ENCODE results near the gene DDR2.
"Not testable (repeated sequence)": the region's sequence is repeated elsewhere in the genome, so short reads cannot be mapped to it uniquely, and the experiment has no call there.

Gene DDR2

DNA sequence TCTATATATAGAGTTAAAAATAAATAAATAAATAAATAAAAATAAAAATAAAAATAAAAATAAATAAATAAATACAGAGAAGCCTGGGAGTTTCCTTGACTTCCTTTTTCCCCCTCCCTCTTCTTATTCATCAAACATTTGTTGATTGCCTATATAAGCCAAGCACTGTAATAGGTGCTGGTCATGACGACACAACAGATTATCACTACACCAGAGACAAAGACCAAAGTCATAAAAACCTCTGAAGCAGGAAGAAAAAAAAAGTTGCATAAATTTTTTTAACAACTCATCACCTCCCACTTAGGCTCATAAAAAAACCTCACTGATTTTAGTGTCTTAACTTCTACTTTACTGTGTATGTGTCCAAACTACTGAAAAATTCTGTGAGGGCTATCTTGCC is 95.2 kb downstream of the DDR2 start:
- DNase-seq: not testable (repeated sequence)

- DNase-seq: no peak
Measured at GRCh38 chr1:162728573-162728972, 96.3 kb downstream of the DDR2 start.

DNA sequence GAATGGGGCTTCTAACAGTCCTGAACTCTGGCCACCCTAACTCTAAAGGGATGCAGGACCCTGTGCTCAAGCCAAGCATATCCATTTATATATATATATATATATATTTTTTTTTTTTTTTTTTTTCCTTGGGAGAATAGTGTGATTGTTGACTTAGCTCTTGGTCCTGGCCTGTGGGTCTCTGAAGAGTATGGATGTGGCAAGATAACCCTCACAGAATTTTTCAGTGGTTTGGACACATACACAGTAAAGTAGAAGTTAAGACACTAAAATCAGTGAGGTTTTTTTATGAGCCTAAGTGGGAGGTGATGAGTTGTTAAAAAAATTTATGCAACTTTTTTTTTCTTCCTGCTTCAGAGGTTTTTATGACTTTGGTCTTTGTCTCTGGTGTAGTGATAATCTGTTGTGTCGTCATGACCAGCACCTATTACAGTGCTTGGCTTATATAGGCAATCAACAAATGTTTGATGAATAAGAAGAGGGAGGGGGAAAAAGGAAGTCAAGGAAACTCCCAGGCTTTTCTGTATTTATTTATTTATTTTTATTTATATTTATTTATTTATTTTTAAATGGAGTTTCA is 97.0 kb downstream of the DDR2 start:
- DNase-seq: not testable (repeated sequence)

GRCh38 chr1:162732094-162732493 is 99.8 kb downstream of the DDR2 start:
- DNase-seq: no peak

- DNase-seq: no peak
Measured at GRCh38 chr1:162732566-162733335, 100.5 kb downstream of the DDR2 start.

- DNase-seq: no peak
Measured at GRCh38 chr1:162733336-162733590, 101.0 kb downstream of the DDR2 start.

- no peak for DNase-seq
Measured at GRCh38 chr1:162734047-162734446, 101.8 kb downstream of the DDR2 start.

DNA sequence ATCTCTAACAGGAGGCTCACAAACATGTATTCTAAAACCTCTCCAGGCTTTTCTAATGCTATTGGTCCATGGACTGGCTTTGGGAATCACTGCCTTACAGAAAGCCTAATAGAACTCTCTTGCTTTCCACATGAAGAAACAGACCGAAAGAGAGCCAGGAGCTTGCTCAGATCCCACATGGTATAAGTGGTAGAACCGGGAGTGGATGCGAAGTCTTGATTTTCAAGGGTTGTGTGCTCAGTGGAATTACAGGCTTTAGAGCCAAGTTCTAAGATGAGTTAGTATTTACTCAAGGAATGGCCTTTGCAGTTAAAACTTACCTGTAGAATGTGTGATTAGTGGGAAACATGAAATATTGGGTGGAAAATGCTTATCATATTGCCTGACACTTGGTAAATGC is 103.9 kb downstream of the DDR2 start:
- no peak for DNase-seq

GRCh38 chr1:162736633-162737067 is 104.4 kb downstream of the DDR2 start:
- no peak for DNase-seq

DNA sequence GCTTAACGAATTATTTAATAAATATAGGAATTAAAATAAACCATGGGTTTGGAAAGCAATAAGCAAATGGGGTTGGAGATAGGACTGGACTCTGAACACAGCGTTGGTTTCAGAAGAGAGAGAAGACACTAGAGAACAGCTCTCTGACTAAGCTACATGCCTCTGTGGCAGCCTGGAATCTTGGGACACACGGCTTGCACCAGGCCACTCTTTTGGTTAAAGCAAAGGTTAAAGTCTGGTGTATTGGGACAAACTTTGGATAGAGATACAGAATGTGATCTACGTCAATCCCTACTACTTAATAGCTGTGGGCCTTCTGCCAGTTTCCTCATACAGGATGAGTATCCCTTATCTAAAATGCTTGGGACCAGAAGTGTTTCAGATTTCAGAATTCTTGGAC is 108.5 kb downstream of the DDR2 start:
- no peak for DNase-seq

DNA sequence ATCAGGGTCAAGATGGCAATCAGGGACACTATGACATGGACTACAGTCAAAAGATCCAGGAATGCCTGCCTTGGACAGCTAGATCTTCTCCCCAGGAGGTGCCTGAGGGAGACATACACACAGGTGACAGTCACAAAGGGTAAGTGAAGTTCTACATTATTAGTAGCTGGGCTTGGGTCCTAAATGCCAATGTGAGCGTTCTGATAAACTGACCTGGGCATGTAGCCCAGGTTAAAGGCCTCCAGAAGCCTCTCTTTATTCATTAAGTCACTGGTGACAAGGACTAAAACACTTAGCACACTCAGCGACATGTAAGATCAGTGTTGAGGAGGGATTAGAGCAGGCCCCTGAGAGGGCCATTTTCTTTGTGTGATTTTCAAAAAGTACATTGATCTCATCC is 109.3 kb downstream of the DDR2 start:
- DNase-seq: no peak

- DNase-seq: not testable (repeated sequence)
Measured at GRCh38 chr1:162746264-162746942, 114.1 kb downstream of the DDR2 start.

DNA sequence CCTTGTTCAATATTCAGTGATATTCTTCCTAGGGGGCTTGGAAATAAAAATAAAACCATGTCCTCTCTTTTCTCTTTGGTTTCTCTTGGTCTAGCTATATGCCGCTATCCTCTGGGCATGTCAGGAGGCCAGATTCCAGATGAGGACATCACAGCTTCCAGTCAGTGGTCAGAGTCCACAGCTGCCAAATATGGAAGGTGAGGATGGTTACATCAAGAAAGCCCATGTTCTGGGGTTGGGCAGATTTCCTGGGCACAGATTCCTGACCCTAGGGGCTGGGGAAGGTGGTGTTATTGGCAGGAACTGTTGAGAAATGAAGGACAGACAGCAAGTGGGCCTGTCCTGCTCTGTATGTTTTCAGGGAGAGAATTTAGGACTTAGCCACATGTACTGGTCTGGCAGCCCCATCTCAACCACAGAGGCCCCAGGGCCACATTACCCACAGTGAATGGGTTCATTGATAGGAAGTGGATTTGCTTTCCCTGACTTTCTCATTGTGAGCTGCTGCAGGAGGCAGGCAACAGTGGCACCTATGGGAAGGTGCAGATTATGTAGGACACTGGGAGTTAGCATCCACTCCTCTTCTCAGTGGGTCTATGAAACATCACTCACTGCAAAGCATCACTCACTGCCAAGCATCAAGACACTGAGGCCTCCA is 120.9 kb downstream of the DDR2 start:
- DNase-seq: no peak

GRCh38 chr1:162753998-162754585 is 121.8 kb downstream of the DDR2 start:
- DNase-seq: no peak

DNA sequence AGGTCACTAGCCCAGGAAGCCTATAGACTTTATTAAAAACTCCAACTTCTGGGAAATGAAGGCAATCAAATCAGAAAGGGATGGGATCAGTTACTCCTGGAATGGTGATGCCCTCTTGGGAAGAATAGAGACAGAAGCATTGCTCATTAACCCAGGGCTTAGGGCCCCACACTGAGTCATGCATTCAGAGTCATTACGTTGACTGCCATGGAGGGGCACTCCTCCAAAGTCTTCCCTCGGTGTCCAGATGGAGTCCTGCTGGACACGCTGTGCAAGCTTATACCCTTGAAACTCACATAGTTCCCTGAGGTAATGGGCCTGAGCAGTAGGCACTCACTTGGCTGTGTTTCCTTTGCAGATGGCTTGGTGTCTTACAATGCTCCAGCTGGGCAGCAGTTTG is 123.0 kb downstream of the DDR2 start:
- no peak for DNase-seq

DNA sequence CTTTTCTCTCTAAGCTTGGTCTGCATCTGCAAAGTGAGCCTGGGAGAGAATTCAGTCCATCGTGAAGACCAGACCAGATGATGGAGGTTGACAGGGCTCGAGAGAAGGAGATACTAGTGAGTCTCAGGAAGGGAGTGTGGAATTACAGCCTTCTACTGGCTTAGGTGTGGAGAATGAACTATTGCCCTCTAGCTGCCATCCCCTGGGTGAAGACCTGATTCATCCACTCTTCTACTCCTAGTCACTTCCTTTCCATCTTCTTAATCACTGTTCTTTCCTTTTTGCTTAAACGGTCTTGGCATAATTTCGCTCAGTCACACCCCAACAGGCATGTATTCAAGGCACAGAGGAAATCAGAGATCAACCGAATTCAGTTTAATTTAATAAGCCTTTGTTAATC is 124.3 kb downstream of the DDR2 start:
- no peak for DNase-seq

DNA sequence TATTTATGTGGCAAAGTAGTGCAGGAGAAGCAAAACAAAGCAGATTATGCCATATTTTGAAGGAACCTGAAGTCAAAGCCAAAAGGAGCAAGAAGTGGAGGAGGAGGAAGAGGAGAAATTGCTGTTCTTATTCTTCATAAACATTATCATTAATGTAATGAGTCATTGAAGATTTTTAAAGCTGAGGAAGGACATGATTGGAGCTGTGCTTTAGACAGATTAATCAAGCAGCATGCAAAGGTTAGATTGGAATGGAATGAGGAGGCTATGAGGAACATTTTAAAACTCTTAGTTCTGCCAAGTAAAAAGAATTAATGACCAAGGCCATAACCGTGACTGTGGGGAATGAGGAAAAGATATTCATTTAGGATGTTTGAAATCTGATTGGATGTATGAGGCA is 125.2 kb downstream of the DDR2 start:
- DNase-seq: no peak

- no peak for DNase-seq
Measured at GRCh38 chr1:162765788-162766187, 133.5 kb downstream of the DDR2 start.

GRCh38 chr1:162772571-162773154 is 140.4 kb downstream of the DDR2 start:
- DNase-seq: no peak

- DNase-seq: no peak
Measured at GRCh38 chr1:162774007-162774406, 141.7 kb downstream of the DDR2 start.

DNA sequence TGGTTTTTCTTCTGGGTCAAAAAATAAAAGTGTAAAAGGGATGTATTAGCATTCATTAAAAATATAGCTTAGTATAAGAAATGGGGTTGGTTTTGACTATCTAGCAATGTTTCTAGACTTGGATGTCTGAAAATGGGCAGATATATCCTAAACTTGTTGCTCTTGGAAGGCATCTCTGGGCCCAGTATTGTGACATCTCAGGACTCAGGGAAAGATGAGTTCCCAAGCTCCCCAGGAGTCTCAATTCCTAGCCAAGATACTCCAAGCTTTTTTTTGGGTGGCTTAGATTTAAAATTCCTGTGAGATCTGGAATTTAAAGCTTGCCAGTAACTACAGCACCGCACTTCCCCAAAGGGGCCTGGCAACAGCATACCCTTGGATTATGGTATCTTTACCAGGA is 146.8 kb downstream of the DDR2 start:
- DNase-seq: no peak

GRCh38 chr1:162782671-162783070 is 150.4 kb downstream of the DDR2 start:
- DNase-seq: no peak

- DNase-seq: not testable (repeated sequence)
Measured at GRCh38 chr1:162784926-162785325, 152.7 kb downstream of the DDR2 start.
